H9 (cell line): ENCODE data around the gene RUFY2. TPM values are rescaled to one million over a fixed set of nuclear protein-coding genes. Genes with fewer than 3 reads are reported as not detected.

Experiments
- DNase-seq: peaks from one replicate; pipeline ENCODE4 v3.0.0-alpha.2; 2017
- H2AFZ ChIP-seq: one replicate; pipeline ENCODE4 v1.6.1; 2013; ENCODE audit warnings: mild to moderate bottlenecking, low read length, control low read depth, moderate library complexity
- H2AK5ac ChIP-seq: 2 replicates; pipeline ENCODE4 v1.6.1; 2013; ENCODE audit warnings: low read length, control low read depth, mixed read lengths; ENCODE audit not compliant: insufficient read length
- H2BK120ac ChIP-seq: one replicate; pipeline ENCODE4 v1.6.1; 2013; ENCODE audit warnings: low read depth, mild to moderate bottlenecking, low read length, control low read depth, inconsistent platforms; ENCODE audit not compliant: poor library complexity, severe bottlenecking
- H2BK12ac ChIP-seq: 2 replicates; pipeline ENCODE4 v1.6.1; 2013; ENCODE audit warnings: low read length, control low read depth, mixed read lengths, low read depth; ENCODE audit not compliant: insufficient read length
- H2BK15ac ChIP-seq: 2 replicates; pipeline ENCODE4 v1.6.1; 2013; ENCODE audit warnings: low read depth, low read length, control low read depth
- H2BK20ac ChIP-seq: one replicate; pipeline ENCODE4 v1.6.1; 2013; ENCODE audit warnings: low read depth, mild to moderate bottlenecking, low read length, control low read depth, inconsistent platforms; ENCODE audit not compliant: poor library complexity, severe bottlenecking
- H2BK5ac ChIP-seq: 2 replicates; pipeline ENCODE4 v1.6.1; 2013; ENCODE audit warnings: low read length, control low read depth, mixed read lengths; ENCODE audit not compliant: insufficient read length
- H3K14ac ChIP-seq: 2 replicates; pipeline ENCODE4 v1.6.1; 2013; ENCODE audit warnings: low read length, control low read depth; ENCODE audit not compliant: insufficient read depth
- H3K18ac ChIP-seq: 2 replicates; pipeline ENCODE4 v1.6.1; 2013; ENCODE audit warnings: low read depth, mild to moderate bottlenecking, mixed read lengths, low read length, control low read depth; ENCODE audit not compliant: insufficient read length
- H3K23ac ChIP-seq: 2 replicates; pipeline ENCODE4 v1.6.1; 2013; ENCODE audit warnings: low read length, control low read depth, mixed read lengths, low read depth; ENCODE audit not compliant: insufficient read length
- H3K23me2 ChIP-seq: 2 replicates; pipeline ENCODE4 v1.6.1; 2013; ENCODE audit warnings: low read depth, mild to moderate bottlenecking, mixed read lengths, low read length, control low read depth; ENCODE audit not compliant: insufficient read length, poor library complexity, severe bottlenecking
- H3K27ac ChIP-seq: 2 replicates; pipeline ENCODE4 v1.5.1; 2013; ENCODE audit warnings: low read length, control low read depth, mixed read lengths, low read depth; ENCODE audit not compliant: insufficient read length
- H3K27me3 ChIP-seq: 2 replicates; pipeline ENCODE4 v1.6.1; 2013; ENCODE audit warnings: low read length, control low read depth, inconsistent platforms; ENCODE audit not compliant: insufficient read depth
- H3K4ac ChIP-seq: 2 replicates; pipeline ENCODE4 v1.6.1; 2013; ENCODE audit warnings: low read depth, mild to moderate bottlenecking, control low read depth, inconsistent platforms, low read length, moderate library complexity
- H3K4me1 ChIP-seq: 2 replicates; pipeline ENCODE4 v1.6.1; 2013; ENCODE audit warnings: low read length, control low read depth, inconsistent platforms; ENCODE audit not compliant: insufficient read depth
- H3K4me2 ChIP-seq: 2 replicates; pipeline ENCODE4 v1.6.1; 2013; ENCODE audit warnings: low read length, control low read depth, mixed read lengths; ENCODE audit not compliant: insufficient read length, insufficient read depth
- H3K56ac ChIP-seq: 2 replicates; pipeline ENCODE4 v1.6.1; 2013; ENCODE audit warnings: low read depth, mild to moderate bottlenecking, mixed read lengths, low read length, control low read depth; ENCODE audit not compliant: insufficient read length
- H3K79me1 ChIP-seq: 2 replicates; pipeline ENCODE4 v1.6.1; 2013; ENCODE audit warnings: low read depth, mild to moderate bottlenecking, moderate library complexity, low read length, control low read depth, inconsistent platforms; ENCODE audit not compliant: insufficient read depth, poor library complexity, severe bottlenecking
- H3K79me2 ChIP-seq: 2 replicates; pipeline ENCODE4 v1.6.1; 2013; ENCODE audit warnings: low read length, control low read depth, inconsistent platforms; ENCODE audit not compliant: insufficient read depth
- H3K9ac ChIP-seq: 2 replicates; pipeline ENCODE4 v1.6.1; 2013; ENCODE audit warnings: low read length, control low read depth, mixed read lengths; ENCODE audit not compliant: insufficient read length; ENCODE audit errors: extremely low read depth
- H3K9me3 ChIP-seq: one replicate; pipeline ENCODE4 v1.6.1; 2013; ENCODE audit warnings: low read depth, low read length, inconsistent platforms; ENCODE audit not compliant: control insufficient read depth
- H3T11ph ChIP-seq: one replicate; pipeline ENCODE4 v1.6.1; 2013; ENCODE audit warnings: mild to moderate bottlenecking, low read length, control low read depth, inconsistent platforms
- H4K20me1 ChIP-seq: one replicate; pipeline ENCODE4 v1.6.1; 2013; ENCODE audit not compliant: control insufficient read depth, insufficient read length, insufficient read depth
- H4K5ac ChIP-seq: 2 replicates; pipeline ENCODE4 v1.6.1; 2013; ENCODE audit warnings: low read depth, mild to moderate bottlenecking, mixed read lengths, low read length, control low read depth; ENCODE audit not compliant: insufficient read length
- H4K8ac ChIP-seq: replicated peaks from 2 replicates; pipeline ENCODE4 v1.6.1; 2013; ENCODE audit warnings: low read length, control low read depth, mixed read lengths, low read depth; ENCODE audit not compliant: insufficient read length
- H4K91ac ChIP-seq: 2 replicates; pipeline ENCODE4 v1.6.1; 2013; ENCODE audit warnings: low read depth, mild to moderate bottlenecking, moderate library complexity, mixed read lengths, low read length, control low read depth; ENCODE audit not compliant: insufficient read length
- H3K27ac Mint-ChIP-seq, 3 experiments: 2 replicates in 2 of 3; 3 replicates in 1 of 3; pipeline ENCODE4 v1.8.0; 2020 to 2021; ENCODE audit warnings: mixed read lengths in 3 of 3, mild to moderate bottlenecking in 1 of 3, moderate library complexity in 1 of 3
- H3K27me3 Mint-ChIP-seq: 2 replicates; pipeline ENCODE4 v1.8.0; 2021; ENCODE audit warnings: low read depth, mild to moderate bottlenecking, moderate library complexity, mixed read lengths
- H3K36me3 Mint-ChIP-seq, 3 experiments: 2 replicates in 2 of 3; 3 replicates in 1 of 3; pipeline ENCODE4 v1.8.0; 2020 to 2021; ENCODE audit warnings: low read depth in 3 of 3, mixed read lengths in 3 of 3; ENCODE audit not compliant: insufficient read depth in 1 of 3
- H3K4me1 Mint-ChIP-seq, 2 experiments: 2 replicates each; pipeline ENCODE4 v1.8.0; 2020; ENCODE audit warnings: mixed read lengths in 2 of 2
- H3K4me3 Mint-ChIP-seq, 2 experiments: 2 replicates in 1 of 2; 3 replicates in 1 of 2; pipeline ENCODE4 v1.8.0; 2020 to 2021; ENCODE audit warnings: mild to moderate bottlenecking in 2 of 2, mixed read lengths in 2 of 2, moderate library complexity in 1 of 2
- H3K9me3 Mint-ChIP-seq, 2 experiments: 2 replicates in 1 of 2; 3 replicates in 1 of 2; pipeline ENCODE4 v1.8.0; 2020; ENCODE audit warnings: mild to moderate bottlenecking in 2 of 2, mixed read lengths in 2 of 2, moderate library complexity in 1 of 2
- WGBS: extraction: QIAGEN DNeasy Blood & Tissue Kit; methylation state at CpG from one replicate; pipeline ENCODE4 v1.1.7; 2013; ENCODE audit warnings: missing lambda C conversion rate, low lambda C conversion rate, mixed read lengths; ENCODE audit not compliant: insufficient read length; ENCODE audit errors: extremely low coverage; 5-methylcytosine and 5-hydroxymethylcytosine counted together
- total RNA-seq: library from RNA; stranded (reverse); gene quantifications from 2 replicates; pipeline ENCODE4 v1.2.1, GENCODE V29; 2021
- TF ChIP-seq, protein P1 (sequence below): fragments of 200-600 bp; sonication (generic); conservative IDR thresholded peaks from 3 replicates; pipeline ENCODE4 v1.8.0; 2021; ENCODE audit warnings: antibody characterized with exemption, mild to moderate bottlenecking

Gene RUFY2
- total RNA-seq, 1 experiment from 2014 or later = 14.1 TPM

DNA sequence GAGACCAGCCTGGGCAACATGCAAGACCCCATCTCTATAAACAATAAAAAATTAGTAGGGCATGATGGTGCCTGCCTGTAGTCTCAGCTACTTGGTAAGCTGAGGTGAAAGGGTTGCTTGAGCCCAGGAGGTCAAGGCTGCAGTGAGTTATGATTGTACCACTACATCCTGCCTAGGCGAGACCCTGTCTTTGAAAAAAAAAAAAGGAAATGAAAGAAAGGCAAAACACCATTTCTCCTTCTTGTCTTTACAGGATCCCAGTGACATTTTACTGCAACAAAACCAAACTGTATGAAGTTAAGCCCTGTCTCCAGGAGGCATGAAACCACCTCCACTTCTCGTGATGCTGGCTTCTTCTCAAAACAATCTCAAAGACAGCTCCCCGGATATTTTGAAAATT lies 44.5 kb downstream of the RUFY2 start:
- Mint-ChIP-seq H3K27ac (no peak overlapping the region), H3K4me1 (no peaks in the 10 kb centered on the region), H3K9me3 (no peaks in the 10 kb centered on the region), H3K4me3 (no peak overlapping the region), H3K27me3 (no peaks in the 10 kb centered on the region), H3K36me3 (peaks cover 0 to 41% (median 25%) of the 10 kb centered on the region in 3 experiments; a peak in 6 of 7 replicates)
- Histone ChIP-seq H4K91ac (no peak overlapping the region), H3T11ph (no peak overlapping the region), H3K18ac (no peak overlapping the region), H2BK15ac (no peak overlapping the region), H3K23ac (no peak overlapping the region), H3K14ac (no peak overlapping the region), H2AK5ac (no peak overlapping the region), H3K4me1 (no peaks in the 10 kb centered on the region), H4K5ac (no peak overlapping the region), H4K20me1 (no peaks in the 10 kb centered on the region), H3K27ac (no peak overlapping the region), H2BK12ac (no peak overlapping the region), H3K4ac (no peak overlapping the region), H2AFZ (no peak overlapping the region), H2BK120ac (no peak overlapping the region), H3K9me3 (no peaks in the 10 kb centered on the region), H3K9ac (no peak overlapping the region), H4K8ac (no peak overlapping the region), H3K23me2 (no peaks in the 10 kb centered on the region), H3K79me1 (no peaks in the 10 kb centered on the region), H3K79me2 (no peaks in the 10 kb centered on the region), H2BK20ac (no peak overlapping the region), H3K56ac (no peak overlapping the region), H3K4me2 (no peak overlapping the region), H3K27me3 (no peaks in the 10 kb centered on the region), H2BK5ac (no peak overlapping the region)
- no peak for DNase-seq
- no CpG with 5 or more reads among the region's 3 CpGs for WGBS
- TF ChIP-seq, protein P1, sequence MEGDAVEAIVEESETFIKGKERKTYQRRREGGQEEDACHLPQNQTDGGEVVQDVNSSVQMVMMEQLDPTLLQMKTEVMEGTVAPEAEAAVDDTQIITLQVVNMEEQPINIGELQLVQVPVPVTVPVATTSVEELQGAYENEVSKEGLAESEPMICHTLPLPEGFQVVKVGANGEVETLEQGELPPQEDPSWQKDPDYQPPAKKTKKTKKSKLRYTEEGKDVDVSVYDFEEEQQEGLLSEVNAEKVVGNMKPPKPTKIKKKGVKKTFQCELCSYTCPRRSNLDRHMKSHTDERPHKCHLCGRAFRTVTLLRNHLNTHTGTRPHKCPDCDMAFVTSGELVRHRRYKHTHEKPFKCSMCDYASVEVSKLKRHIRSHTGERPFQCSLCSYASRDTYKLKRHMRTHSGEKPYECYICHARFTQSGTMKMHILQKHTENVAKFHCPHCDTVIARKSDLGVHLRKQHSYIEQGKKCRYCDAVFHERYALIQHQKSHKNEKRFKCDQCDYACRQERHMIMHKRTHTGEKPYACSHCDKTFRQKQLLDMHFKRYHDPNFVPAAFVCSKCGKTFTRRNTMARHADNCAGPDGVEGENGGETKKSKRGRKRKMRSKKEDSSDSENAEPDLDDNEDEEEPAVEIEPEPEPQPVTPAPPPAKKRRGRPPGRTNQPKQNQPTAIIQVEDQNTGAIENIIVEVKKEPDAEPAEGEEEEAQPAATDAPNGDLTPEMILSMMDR = no peak
